ENCODE measurements around the gene CEPT1.

DNA sequence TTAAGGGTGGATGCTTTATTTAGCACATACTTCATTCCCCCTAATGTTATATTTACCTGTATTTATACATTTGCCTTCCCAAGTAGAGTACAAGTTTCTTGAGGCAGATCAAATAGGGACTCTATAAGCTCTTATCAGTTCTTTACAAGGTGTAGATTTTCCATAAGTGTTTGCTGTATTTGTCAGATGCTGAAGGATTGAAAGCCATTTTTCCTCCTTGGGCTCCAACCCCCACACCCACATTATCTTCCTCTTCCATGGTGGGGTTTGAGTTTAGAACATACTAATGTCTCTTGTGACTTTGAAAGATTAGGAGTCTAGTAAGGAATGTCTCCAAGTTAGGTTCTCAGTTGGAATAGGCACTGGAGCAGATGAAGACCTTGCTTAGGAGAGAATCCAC lies 85.1 kb downstream of the CEPT1 start:
- TF ChIP-seq CREM (CRISPR knock-in tag; IDR thresholded peaks at IDR 0.05) = no peak
- TF ChIP-seq, protein P1, sequence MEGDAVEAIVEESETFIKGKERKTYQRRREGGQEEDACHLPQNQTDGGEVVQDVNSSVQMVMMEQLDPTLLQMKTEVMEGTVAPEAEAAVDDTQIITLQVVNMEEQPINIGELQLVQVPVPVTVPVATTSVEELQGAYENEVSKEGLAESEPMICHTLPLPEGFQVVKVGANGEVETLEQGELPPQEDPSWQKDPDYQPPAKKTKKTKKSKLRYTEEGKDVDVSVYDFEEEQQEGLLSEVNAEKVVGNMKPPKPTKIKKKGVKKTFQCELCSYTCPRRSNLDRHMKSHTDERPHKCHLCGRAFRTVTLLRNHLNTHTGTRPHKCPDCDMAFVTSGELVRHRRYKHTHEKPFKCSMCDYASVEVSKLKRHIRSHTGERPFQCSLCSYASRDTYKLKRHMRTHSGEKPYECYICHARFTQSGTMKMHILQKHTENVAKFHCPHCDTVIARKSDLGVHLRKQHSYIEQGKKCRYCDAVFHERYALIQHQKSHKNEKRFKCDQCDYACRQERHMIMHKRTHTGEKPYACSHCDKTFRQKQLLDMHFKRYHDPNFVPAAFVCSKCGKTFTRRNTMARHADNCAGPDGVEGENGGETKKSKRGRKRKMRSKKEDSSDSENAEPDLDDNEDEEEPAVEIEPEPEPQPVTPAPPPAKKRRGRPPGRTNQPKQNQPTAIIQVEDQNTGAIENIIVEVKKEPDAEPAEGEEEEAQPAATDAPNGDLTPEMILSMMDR (IDR thresholded peaks at IDR 0.05) = no peak
- TF ChIP-seq, protein P2, sequence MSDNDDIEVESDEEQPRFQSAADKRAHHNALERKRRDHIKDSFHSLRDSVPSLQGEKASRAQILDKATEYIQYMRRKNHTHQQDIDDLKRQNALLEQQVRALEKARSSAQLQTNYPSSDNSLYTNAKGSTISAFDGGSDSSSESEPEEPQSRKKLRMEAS (CRISPR knock-in tag; IDR thresholded peaks at IDR 0.05) = no peak
- TF ChIP-seq, protein P3, sequence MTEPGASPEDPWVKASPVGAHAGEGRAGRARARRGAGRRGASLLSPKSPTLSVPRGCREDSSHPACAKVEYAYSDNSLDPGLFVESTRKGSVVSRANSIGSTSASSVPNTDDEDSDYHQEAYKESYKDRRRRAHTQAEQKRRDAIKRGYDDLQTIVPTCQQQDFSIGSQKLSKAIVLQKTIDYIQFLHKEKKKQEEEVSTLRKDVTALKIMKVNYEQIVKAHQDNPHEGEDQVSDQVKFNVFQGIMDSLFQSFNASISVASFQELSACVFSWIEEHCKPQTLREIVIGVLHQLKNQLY (CRISPR knock-in tag; IDR thresholded peaks at IDR 0.05) = no peak
- TF ChIP-seq TCF7 (CRISPR knock-in tag; IDR thresholded peaks at IDR 0.05; ENCODE audit: low read depth) = no peak
- TF ChIP-seq, protein P4, sequence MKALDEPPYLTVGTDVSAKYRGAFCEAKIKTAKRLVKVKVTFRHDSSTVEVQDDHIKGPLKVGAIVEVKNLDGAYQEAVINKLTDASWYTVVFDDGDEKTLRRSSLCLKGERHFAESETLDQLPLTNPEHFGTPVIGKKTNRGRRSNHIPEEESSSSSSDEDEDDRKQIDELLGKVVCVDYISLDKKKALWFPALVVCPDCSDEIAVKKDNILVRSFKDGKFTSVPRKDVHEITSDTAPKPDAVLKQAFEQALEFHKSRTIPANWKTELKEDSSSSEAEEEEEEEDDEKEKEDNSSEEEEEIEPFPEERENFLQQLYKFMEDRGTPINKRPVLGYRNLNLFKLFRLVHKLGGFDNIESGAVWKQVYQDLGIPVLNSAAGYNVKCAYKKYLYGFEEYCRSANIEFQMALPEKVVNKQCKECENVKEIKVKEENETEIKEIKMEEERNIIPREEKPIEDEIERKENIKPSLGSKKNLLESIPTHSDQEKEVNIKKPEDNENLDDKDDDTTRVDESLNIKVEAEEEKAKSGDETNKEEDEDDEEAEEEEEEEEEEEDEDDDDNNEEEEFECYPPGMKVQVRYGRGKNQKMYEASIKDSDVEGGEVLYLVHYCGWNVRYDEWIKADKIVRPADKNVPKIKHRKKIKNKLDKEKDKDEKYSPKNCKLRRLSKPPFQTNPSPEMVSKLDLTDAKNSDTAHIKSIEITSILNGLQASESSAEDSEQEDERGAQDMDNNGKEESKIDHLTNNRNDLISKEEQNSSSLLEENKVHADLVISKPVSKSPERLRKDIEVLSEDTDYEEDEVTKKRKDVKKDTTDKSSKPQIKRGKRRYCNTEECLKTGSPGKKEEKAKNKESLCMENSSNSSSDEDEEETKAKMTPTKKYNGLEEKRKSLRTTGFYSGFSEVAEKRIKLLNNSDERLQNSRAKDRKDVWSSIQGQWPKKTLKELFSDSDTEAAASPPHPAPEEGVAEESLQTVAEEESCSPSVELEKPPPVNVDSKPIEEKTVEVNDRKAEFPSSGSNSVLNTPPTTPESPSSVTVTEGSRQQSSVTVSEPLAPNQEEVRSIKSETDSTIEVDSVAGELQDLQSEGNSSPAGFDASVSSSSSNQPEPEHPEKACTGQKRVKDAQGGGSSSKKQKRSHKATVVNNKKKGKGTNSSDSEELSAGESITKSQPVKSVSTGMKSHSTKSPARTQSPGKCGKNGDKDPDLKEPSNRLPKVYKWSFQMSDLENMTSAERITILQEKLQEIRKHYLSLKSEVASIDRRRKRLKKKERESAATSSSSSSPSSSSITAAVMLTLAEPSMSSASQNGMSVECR (CRISPR knock-in tag; IDR thresholded peaks at IDR 0.05; ENCODE audit: borderline replicate concordance) = no peak
- TF ChIP-seq, protein P5, sequence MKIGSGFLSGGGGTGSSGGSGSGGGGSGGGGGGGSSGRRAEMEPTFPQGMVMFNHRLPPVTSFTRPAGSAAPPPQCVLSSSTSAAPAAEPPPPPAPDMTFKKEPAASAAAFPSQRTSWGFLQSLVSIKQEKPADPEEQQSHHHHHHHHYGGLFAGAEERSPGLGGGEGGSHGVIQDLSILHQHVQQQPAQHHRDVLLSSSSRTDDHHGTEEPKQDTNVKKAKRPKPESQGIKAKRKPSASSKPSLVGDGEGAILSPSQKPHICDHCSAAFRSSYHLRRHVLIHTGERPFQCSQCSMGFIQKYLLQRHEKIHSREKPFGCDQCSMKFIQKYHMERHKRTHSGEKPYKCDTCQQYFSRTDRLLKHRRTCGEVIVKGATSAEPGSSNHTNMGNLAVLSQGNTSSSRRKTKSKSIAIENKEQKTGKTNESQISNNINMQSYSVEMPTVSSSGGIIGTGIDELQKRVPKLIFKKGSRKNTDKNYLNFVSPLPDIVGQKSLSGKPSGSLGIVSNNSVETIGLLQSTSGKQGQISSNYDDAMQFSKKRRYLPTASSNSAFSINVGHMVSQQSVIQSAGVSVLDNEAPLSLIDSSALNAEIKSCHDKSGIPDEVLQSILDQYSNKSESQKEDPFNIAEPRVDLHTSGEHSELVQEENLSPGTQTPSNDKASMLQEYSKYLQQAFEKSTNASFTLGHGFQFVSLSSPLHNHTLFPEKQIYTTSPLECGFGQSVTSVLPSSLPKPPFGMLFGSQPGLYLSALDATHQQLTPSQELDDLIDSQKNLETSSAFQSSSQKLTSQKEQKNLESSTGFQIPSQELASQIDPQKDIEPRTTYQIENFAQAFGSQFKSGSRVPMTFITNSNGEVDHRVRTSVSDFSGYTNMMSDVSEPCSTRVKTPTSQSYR (CRISPR knock-in tag; IDR thresholded peaks at IDR 0.05) = no peak
- no peak for TF ChIP-seq ESRRA (CRISPR knock-in tag; IDR thresholded peaks at IDR 0.05; ENCODE audit: borderline replicate concordance)
- TF ChIP-seq CBFB (CRISPR knock-in tag; IDR thresholded peaks at IDR 0.05; ENCODE audit: low read depth) = no peak
- TF ChIP-seq, protein P6, sequence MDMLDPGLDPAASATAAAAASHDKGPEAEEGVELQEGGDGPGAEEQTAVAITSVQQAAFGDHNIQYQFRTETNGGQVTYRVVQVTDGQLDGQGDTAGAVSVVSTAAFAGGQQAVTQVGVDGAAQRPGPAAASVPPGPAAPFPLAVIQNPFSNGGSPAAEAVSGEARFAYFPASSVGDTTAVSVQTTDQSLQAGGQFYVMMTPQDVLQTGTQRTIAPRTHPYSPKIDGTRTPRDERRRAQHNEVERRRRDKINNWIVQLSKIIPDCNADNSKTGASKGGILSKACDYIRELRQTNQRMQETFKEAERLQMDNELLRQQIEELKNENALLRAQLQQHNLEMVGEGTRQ (CRISPR knock-in tag; IDR thresholded peaks at IDR 0.05) = no peak
- TF ChIP-seq ZNF138 (CRISPR knock-in tag; conservative IDR thresholded peaks at IDR 0.05) = no peak
- TF ChIP-seq, protein P7, sequence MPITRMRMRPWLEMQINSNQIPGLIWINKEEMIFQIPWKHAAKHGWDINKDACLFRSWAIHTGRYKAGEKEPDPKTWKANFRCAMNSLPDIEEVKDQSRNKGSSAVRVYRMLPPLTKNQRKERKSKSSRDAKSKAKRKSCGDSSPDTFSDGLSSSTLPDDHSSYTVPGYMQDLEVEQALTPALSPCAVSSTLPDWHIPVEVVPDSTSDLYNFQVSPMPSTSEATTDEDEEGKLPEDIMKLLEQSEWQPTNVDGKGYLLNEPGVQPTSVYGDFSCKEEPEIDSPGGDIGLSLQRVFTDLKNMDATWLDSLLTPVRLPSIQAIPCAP (CRISPR knock-in tag; IDR thresholded peaks at IDR 0.05) = no peak
- no peak for TF ChIP-seq FOXJ3 (CRISPR knock-in tag; IDR thresholded peaks at IDR 0.05; ENCODE audit: borderline replicate concordance)
